IgD-negative memory B cell (primary cell): ENCODE results near the gene PFAS. TPM values are rescaled to one million over a fixed set of nuclear protein-coding genes. Genes with fewer than 3 reads are reported as not detected.
A peak's percentile ranks its signal among the peaks of the same experiment; 100 is the strongest.
"Not testable (repeated sequence)": the region's sequence is repeated elsewhere in the genome, so short reads cannot be mapped to it uniquely, and the experiment has no call there.

Experiments
- H3K27ac Mint-ChIP-seq, 3 donors: one replicate each; pipeline ENCODE4 v1.8.0; 2020 to 2022; ENCODE audit warnings: mild to moderate bottlenecking in 3 of 3, mixed read lengths in 3 of 3, moderate library complexity in 1 of 3
- H3K27me3 Mint-ChIP-seq: one replicate; pipeline ENCODE4 v1.8.0; 2021; ENCODE audit warnings: mixed read lengths
- H3K36me3 Mint-ChIP-seq: one replicate; pipeline ENCODE4 v1.8.0; 2020; ENCODE audit warnings: mild to moderate bottlenecking, mixed read lengths
- H3K4me1 Mint-ChIP-seq, 3 donors: one replicate each; pipeline ENCODE4 v1.8.0; 2020 to 2022; ENCODE audit warnings: mixed read lengths in 3 of 3, mild to moderate bottlenecking in 1 of 3
- H3K4me3 Mint-ChIP-seq, 4 donors: one replicate each; pipeline ENCODE4 v1.8.0; 2020 to 2022; ENCODE audit warnings: mild to moderate bottlenecking in 4 of 4, mixed read lengths in 4 of 4, moderate library complexity in 3 of 4
- H3K9me3 Mint-ChIP-seq, 3 donors: one replicate each; pipeline ENCODE4 v1.8.0; 2020 to 2021; ENCODE audit warnings: mixed read lengths in 3 of 3, mild to moderate bottlenecking in 1 of 3
- polyA plus RNA-seq: library from polyadenylated mRNA; unstranded; fragments of 300-500 nt; fragmentation: Illumina TruSeq; gene quantifications from one replicate; pipeline ENCODE4 v1.2.3, GENCODE V29; 2021

The PFAS gene
- polyA plus RNA-seq: 15.5 TPM

GRCh38 chr17:8248751-8249607, at the start of gene PFAS:
PFAS (plus strand) TSS chr17:8249289; CDS start chr17:8253938, 4,649 bp downstream.
- Mint-ChIP-seq H3K27me3 (no peaks in the 10 kb centered on the region), H3K36me3 (peaks cover 7% of the 10 kb centered on the region), H3K27ac (peak within 1 kb of the TSS; percentile 100), H3K9me3 (no peaks in the 10 kb centered on the region), H3K4me3 (peak within 1 kb of the TSS; percentile 95 to 100 (median 98)), H3K4me1 (peaks cover 27 to 43% (median 29%) of the 10 kb centered on the region in 3 donors)

- Mint-ChIP-seq H3K36me3 (peaks cover 2% of the 10 kb centered on the region), H3K27ac (peak overlapping the region in 2 of 3 donors; percentile 46 to 69), H3K9me3 (no peaks in the 10 kb centered on the region), H3K27me3 (no peaks in the 10 kb centered on the region), H3K4me3 (no peak overlapping the region), H3K4me1 (peaks cover 5 to 7% (median 6%) of the 10 kb centered on the region in 3 donors)
Observed at GRCh38 chr17:8204761-8205555, 44.1 kb upstream of the PFAS start.

DNA sequence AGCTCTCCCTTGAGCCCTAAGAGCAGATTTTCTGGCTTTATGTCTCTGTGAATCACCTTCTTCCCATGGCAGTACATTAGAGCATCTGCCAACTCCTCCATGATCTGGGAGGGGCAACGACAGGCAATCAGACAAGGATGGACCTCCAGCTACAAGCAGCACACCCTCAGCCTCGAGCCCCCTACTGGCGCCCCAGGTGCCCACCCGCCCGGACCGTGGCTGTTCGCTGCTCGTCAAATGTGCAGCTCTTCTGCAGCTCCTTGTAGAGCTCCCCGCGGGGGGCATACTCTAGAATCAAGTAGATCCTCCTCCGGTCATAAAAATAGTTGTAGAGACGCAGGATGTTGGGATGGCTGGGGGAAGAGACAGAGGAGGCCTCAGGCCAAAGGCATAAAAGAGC, 42.6 kb upstream of the PFAS start:
- peaks cover 12 to 14% (median 14%) of the 10 kb centered on the region in 3 donors for H3K4me1 Mint-ChIP-seq
- no peaks in the 10 kb centered on the region for H3K27me3 Mint-ChIP-seq
- no peaks in the 10 kb centered on the region for H3K9me3 Mint-ChIP-seq
- peak overlapping the region in 1 of 3 donors; percentile 24 for H3K27ac Mint-ChIP-seq
- H3K36me3 Mint-ChIP-seq: peaks cover 2% of the 10 kb centered on the region
- H3K4me3 Mint-ChIP-seq: peak overlapping the region in 1 of 4 donors; percentile 35

DNA sequence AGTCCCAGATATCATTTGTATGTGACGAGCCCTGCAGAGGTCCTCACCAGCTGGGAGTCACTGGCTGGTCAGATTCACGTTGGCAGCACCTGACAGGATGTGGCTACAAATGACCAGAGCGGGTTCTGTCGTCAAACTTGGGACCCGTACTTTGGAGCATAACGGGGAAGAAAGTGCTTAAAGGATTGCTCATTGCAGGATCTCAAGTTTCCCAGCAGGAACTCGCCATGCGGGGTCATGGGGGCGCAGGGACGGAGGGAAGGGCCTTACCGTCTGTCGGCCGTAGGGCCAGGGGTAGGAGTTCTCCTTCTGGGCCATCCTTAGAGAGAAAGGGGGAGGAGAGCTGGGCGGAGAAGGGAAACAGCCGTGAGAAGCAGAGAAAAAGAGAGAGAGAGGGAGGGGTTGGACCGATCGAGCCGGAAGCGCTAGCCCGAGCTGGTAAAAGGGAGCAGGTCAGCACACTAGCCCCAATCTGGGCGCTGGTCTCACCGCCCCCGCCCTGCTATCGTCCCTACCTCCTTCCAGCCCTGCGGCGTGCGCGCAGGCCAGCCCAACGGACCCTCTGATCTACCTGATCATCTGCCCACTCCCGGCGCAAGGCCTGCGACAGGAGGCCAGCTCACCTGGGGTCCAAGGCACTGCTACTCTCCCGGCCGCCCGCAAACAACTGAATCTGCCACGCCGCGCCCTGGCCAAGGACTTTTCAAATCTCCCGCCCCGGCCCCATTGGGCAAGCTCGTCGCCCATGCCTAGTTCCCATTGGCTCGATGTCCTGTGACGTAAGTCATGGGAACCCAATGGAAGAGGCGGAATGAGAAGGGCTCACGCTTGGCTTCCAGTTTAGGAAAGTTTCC, 39.0 kb upstream of the PFAS start, which contains the start of gene AURKB:
Gene AURKB (minus strand): TSS at position 669 of the 854 bp plus-strand sequence. CDS start 351 bp downstream, at position 318.
- Mint-ChIP-seq H3K4me3 (peak within 1 kb of the TSS; percentile 81 to 99 (median 96)), H3K4me1 (peaks cover 11 to 14% (median 12%) of the 10 kb centered on the region in 3 donors), H3K27me3 (no peaks in the 10 kb centered on the region), H3K27ac (peak within 1 kb of the TSS; percentile 70 to 97 (median 94)), H3K36me3 (peaks cover 2% of the 10 kb centered on the region), H3K9me3 (no peaks in the 10 kb centered on the region)

- H3K9me3 Mint-ChIP-seq: no peaks in the 10 kb centered on the region
- peaks cover 2% of the 10 kb centered on the region for H3K36me3 Mint-ChIP-seq
- H3K4me3 Mint-ChIP-seq: peak overlapping the region; percentile 81 to 99 (median 96)
Observed at GRCh38 chr17:8210761-8211458, 38.2 kb upstream of the PFAS start.

DNA sequence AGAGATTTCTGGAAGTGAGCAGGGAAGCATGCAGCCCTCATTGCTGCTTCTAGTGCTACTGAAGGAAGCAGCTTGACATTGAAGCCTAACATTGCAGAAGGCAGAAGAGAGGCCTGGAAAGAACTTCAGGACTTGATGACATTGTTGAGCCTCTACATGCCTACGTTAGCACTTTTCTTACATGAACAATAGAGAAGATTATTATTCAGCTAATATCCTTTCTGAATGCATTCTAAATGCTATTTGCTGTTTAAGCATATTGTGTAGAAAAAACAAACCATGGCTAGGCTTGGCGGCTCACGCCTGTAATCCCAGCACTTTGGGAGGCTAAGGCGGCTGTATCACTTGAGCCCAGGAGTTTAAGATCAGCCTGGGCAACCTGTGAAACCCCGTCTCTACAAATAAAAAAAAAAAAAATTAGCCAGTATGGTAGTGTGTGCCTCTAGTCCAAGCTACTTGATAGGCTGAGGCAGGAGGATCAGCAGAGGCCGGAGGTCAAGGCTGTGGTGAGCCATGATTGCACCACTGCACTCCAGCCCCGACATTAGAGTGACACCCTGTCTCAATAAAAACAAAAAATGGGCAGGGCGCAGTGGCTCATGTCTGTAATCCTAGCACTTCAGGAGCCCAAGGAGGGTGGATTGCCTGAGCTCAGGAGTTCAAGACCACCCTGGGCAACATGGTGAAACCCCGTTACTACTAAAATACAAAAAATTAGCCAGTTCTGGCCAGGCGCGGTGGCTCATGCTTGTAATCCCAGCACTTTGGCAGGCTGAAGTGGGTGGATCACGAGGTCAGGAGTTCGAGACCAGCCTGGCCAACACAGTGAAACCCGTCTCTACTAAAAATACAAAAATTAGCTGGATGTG, 36.5 kb upstream of the PFAS start:
- H3K4me3 Mint-ChIP-seq: peak overlapping the region in 2 of 4 donors; percentile 28 to 81
- peak overlapping the region in 1 of 3 donors; percentile 67 for H3K27ac Mint-ChIP-seq
- peaks cover 11 to 12% (median 11%) of the 10 kb centered on the region in 3 donors for H3K4me1 Mint-ChIP-seq
- H3K27me3 Mint-ChIP-seq: no peaks in the 10 kb centered on the region
- peaks cover 3% of the 10 kb centered on the region for H3K36me3 Mint-ChIP-seq
- no peaks in the 10 kb centered on the region for H3K9me3 Mint-ChIP-seq

More at GRCh38 chr17:8210761-8211458, 38.2 kb upstream of the PFAS start:
- Mint-ChIP-seq H3K4me1 (peaks cover 11 to 14% (median 12%) of the 10 kb centered on the region in 3 donors), H3K27me3 (no peaks in the 10 kb centered on the region), H3K27ac (peak overlapping the region; percentile 70 to 97 (median 94))

DNA sequence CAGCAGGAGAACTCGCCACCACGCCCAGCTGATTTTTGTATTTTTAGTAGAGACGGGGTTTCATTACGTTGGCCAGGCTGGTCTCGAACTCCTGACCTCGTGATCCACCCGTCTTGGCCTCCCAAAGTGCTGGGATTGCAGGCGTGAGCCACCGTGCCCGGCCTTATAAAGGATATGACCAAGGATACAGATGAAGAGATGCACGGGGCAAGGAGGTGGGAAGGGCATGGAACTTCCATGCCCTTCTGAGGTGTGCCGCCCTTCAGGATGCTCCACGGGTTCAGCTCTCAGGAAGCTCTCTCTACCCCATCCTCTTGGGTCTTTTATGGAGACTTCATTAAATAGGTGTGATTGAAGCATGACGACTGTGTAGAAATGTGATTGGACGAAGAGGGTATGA, 35.1 kb upstream of the PFAS start:
- H3K4me3 Mint-ChIP-seq: peak overlapping the region in 2 of 4 donors; percentile 17 to 55
- peak overlapping the region in 2 of 3 donors; percentile 43 to 67 for H3K27ac Mint-ChIP-seq
- H3K36me3 Mint-ChIP-seq, H3K9me3 Mint-ChIP-seq, H3K27me3 Mint-ChIP-seq: not testable (repeated sequence)
- H3K4me1 Mint-ChIP-seq: peaks cover 11 to 12% (median 11%) of the 10 kb centered on the region in 3 donors

- peaks cover 0 to 3% (median 0%) of the 10 kb centered on the region in 3 donors for H3K9me3 Mint-ChIP-seq
- peaks cover 1% of the 10 kb centered on the region for H3K27me3 Mint-ChIP-seq
- peaks cover 25 to 35% (median 26%) of the 10 kb centered on the region in 3 donors for H3K4me1 Mint-ChIP-seq
- peak overlapping the region; percentile 98 to 100 (median 100) for H3K27ac Mint-ChIP-seq
- H3K36me3 Mint-ChIP-seq: peaks cover 5% of the 10 kb centered on the region
- H3K4me3 Mint-ChIP-seq: peak overlapping the region; percentile 91 to 99 (median 98)
Observed at GRCh38 chr17:8220783-8221662, 28.1 kb upstream of the PFAS start.

DNA sequence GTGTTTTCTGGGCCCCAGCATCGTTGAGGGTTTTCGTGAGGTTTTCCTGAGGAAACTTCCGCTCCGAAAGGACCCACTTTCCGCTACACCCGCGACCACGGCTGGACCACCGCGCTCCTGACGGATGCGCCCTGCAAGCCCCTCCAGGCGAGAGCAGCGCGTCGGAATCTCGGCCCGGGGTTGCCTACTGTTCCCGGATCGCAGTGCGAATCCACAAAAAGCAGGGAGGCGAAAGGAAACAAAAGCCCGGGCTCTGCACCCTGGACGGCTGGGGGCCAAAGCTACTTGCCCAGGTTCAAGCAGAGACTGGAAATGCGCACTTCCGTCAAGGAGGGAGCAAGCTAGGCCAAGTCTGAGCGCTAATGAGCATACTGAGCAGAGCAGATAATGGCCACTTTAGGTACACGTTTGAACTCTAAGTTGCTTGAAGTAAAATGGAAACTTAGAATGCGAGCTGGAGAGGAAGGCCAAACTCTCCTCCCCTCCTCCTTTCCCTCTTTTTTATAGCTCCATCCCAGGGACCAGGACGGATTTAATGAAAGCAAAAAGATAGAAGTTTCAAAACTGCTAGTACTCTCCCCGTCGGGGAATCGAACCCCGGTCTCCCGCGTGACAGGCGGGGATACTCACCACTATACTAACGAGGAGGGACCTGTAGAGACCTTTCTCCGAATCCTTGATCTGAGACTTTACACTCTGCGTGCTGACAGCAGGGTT, 27.3 kb upstream of the PFAS start:
- H3K4me3 Mint-ChIP-seq: peak overlapping the region; percentile 91 to 99 (median 98)
- H3K27me3 Mint-ChIP-seq: peaks cover 1% of the 10 kb centered on the region
- H3K4me1 Mint-ChIP-seq: peaks cover 32 to 42% (median 33%) of the 10 kb centered on the region in 3 donors
- H3K36me3 Mint-ChIP-seq: peaks cover 5% of the 10 kb centered on the region
- H3K27ac Mint-ChIP-seq: peak overlapping the region; percentile 98 to 100 (median 100)
- peaks cover 0 to 3% (median 0%) of the 10 kb centered on the region in 3 donors for H3K9me3 Mint-ChIP-seq

GRCh38 chr17:8222380-8222629, 26.8 kb upstream of the PFAS start:
- Mint-ChIP-seq H3K4me1 (peaks cover 35 to 47% (median 38%) of the 10 kb centered on the region in 3 donors), H3K9me3 (peaks cover 0 to 3% (median 0%) of the 10 kb centered on the region in 3 donors), H3K27me3 (peaks cover 1% of the 10 kb centered on the region), H3K36me3 (peaks cover 5% of the 10 kb centered on the region), H3K4me3 (peak overlapping the region; percentile 91 to 99 (median 98)), H3K27ac (peak overlapping the region; percentile 98 to 100 (median 100))

GRCh38 chr17:8222630-8223355, 26.3 kb upstream of the PFAS start:
- Mint-ChIP-seq H3K9me3 (peaks cover 0 to 3% (median 0%) of the 10 kb centered on the region in 3 donors), H3K27ac (peak overlapping the region; percentile 98 to 100 (median 100)), H3K36me3 (peaks cover 5% of the 10 kb centered on the region), H3K4me3 (peak overlapping the region; percentile 91 to 99 (median 98)), H3K4me1 (peaks cover 39 to 51% (median 42%) of the 10 kb centered on the region in 3 donors), H3K27me3 (peaks cover 1% of the 10 kb centered on the region)
